ENCODE results near the gene SMYD4. TPM values are rescaled to one million over a fixed set of nuclear protein-coding genes. Genes with fewer than 3 reads are reported as not detected.
"Not testable (repeated sequence)": the region's sequence is repeated elsewhere in the genome, so short reads cannot be mapped to it uniquely, and the experiment has no call there.

SMYD4 gene
- total RNA-seq, 1 donor from 2014 or later = 16.7 TPM

DNA sequence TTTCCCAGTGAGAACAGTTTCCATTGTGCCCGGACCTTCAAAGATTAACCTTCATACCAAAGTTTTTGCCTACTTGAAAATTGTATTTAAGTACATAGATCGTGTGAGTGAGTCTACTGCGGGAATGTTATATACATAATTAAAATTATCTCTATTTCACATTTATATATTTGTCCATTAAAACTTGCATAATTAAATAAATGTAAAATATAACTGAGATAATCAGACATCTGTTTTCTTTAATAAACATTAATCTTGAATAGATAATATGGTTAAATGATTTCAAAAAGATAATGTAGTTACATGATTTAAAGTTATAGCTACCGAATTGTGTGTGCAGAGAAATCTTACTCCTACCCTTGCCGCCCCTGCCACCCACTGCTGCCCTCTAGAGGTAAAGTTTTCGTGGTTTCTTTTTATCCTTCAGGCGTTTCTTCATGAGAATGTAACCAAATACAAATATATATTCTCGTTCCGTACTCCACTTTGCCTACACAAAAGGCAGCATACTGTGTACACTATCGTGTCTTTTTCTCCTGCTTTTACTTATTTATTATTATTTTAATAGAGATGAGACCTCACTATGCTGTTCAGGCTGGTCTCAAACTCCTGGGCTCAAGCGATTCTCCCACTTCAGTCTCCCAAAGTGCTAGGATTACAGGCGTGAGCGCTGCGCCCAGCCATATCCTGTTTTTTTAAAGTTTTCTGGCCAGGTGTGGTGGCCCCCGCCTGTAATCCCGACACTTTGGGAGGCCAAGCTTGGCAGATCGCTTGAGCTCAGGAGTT lies 35.7 kb upstream of the SMYD4 start:
- intact Hi-C loops (cut with DNase I) = loop anchor here (10.0 kb wide), 1 partner anchor 191 kb away; no protein-coding TSS in a partner anchor

DNA sequence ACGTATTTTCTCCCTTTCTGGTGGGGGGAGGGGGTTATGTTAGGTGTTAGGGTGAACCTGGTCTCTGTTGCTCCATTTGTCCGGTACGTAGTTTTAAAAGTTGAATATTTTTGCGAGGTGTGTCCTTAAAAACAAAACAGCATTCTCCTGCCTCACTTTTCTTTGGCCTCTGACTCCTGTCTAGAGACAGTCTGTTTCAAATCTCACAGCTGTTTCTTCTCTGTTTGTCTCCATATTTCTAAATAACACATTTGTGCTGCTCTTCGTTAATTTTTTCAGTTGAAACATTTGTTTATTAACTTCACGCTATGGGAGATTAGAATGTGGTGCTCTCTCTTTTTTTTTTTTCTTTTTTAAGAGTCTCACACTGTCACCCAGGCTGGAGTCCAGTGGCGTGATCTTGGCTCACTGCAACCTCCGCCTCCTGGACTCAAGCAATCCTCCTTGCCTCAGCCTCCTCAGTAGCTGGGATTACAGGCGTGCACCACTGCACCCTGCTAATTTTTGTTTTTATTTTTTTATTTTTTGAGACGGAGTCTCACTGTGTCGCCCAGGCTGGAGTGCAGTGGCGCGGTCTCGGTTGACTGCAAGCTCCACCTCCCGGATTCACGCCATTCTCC lies 31.8 kb upstream of the SMYD4 start:
- Histone ChIP-seq H3K36me3 (no peaks in the 10 kb centered on the region), H3K9me3 (no peaks in the 10 kb centered on the region), H3K4me3 (no peak overlapping the region), H3K4me1 (no peaks in the 10 kb centered on the region), H3K27me3 (no peaks in the 10 kb centered on the region), H3K27ac (no peak overlapping the region)
- no peak for DNase-seq (ENCODE audit: extremely low spot score in 2 of 2)
- intact Hi-C loops (cut with DNase I) = loop anchor here (10.0 kb wide), 1 partner anchor 187 kb away; no protein-coding TSS in a partner anchor
- TF ChIP-seq POLR2AphosphoS5 (IDR thresholded peaks at IDR 0.05; ENCODE audit: insufficient read depth in 1 of 2, low read depth in 1 of 2) (no peak), CTCF (IDR thresholded peaks at IDR 0.05) (no peak), POLR2A (IDR thresholded peaks at IDR 0.05) (no peak)

More for the DNA sequence above, 35.7 kb upstream of the SMYD4 start:
- Histone ChIP-seq H3K4me1 (no peaks in the 10 kb centered on the region), H3K36me3 (no peaks in the 10 kb centered on the region), H3K9me3 (no peaks in the 10 kb centered on the region), H3K4me3 (no peak overlapping the region), H3K27me3 (no peaks in the 10 kb centered on the region), H3K27ac (no peak overlapping the region)
- TF ChIP-seq POLR2AphosphoS5 (IDR thresholded peaks at IDR 0.05; ENCODE audit: insufficient read depth in 1 of 2, low read depth in 1 of 2) = no peak
- TF ChIP-seq CTCF (IDR thresholded peaks at IDR 0.05) = peak in 2 of 3 experiments; percentile 21 to 27
- TF ChIP-seq POLR2A (IDR thresholded peaks at IDR 0.05) = no peak
- no peak for DNase-seq (ENCODE audit: extremely low spot score in 2 of 2)

- Histone ChIP-seq H3K36me3 (no peaks in the 10 kb centered on the region), H3K9me3 (no peaks in the 10 kb centered on the region), H3K4me1 (no peaks in the 10 kb centered on the region), H3K4me3 (no peak overlapping the region), H3K27ac (no peak overlapping the region), H3K27me3 (no peaks in the 10 kb centered on the region)
- intact Hi-C loops (cut with DNase I) = loop anchor here (10.0 kb wide), 1 partner anchor 186 kb away; no protein-coding TSS in a partner anchor
- TF ChIP-seq POLR2AphosphoS5 (IDR thresholded peaks at IDR 0.05; ENCODE audit: insufficient read depth in 1 of 2, low read depth in 1 of 2) = no peak
- no peak for TF ChIP-seq CTCF (IDR thresholded peaks at IDR 0.05)
- no peak for TF ChIP-seq POLR2A (IDR thresholded peaks at IDR 0.05)
- DNase-seq (ENCODE audit: extremely low spot score in 2 of 2) = no peak
Measured at GRCh38 chr17:1860978-1861377, 31.3 kb upstream of the SMYD4 start.

- intact Hi-C loops (cut with DNase I); H3K4me3 ChIP-seq; H3K9me3 ChIP-seq; H3K27ac ChIP-seq; H3K4me1 ChIP-seq; H3K27me3 ChIP-seq; DNase-seq (ENCODE audit: extremely low spot score in 2 of 2): not testable (repeated sequence)
- peaks cover 0 to 17% of the 10 kb centered on the region in 2 donors for H3K36me3 ChIP-seq
Measured at GRCh38 chr17:1856462-1856861, 26.8 kb upstream of the SMYD4 start.

DNA sequence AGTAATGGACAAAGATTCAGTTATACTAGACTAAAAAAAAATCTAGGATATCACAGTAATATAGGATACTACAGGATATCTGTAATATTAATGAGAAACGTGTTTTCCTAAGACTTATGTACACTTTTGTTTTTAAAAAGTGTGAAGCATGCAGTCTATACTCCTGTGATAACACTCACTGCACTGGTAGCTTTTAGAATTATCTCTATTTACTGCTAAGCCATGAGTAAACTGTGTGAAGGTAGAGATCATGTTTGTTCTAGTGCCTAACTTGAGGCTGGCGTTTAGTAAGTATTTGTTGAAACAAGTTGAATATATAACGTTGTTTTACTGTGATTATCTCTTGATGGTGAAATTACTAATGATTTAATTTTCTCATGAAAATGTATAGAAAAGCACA lies 24.0 kb upstream of the SMYD4 start:
- intact Hi-C loops (cut with DNase I) = no loop called here
- H3K9me3 ChIP-seq = no peaks in the 10 kb centered on the region
- TF ChIP-seq CTCF (IDR thresholded peaks at IDR 0.05) (no peak), POLR2A (IDR thresholded peaks at IDR 0.05) (no peak), POLR2AphosphoS5 (IDR thresholded peaks at IDR 0.05; ENCODE audit: insufficient read depth in 1 of 2, low read depth in 1 of 2) (no peak)
- peaks cover 0 to 23% of the 10 kb centered on the region in 2 donors for H3K36me3 ChIP-seq
- no peaks in the 10 kb centered on the region for H3K4me1 ChIP-seq
- no peak for DNase-seq (ENCODE audit: extremely low spot score in 2 of 2)
- no peaks in the 10 kb centered on the region for H3K27me3 ChIP-seq
- no peak overlapping the region for H3K4me3 ChIP-seq
- no peak overlapping the region for H3K27ac ChIP-seq
